Hematopoietic multipotent progenitor cell treated with erythropoietin and hydrocortisone succinate and interleukin-3 and kit ligand, for 4 days (in vitro differentiated cells): ENCODE data around the gene MAT2B.
A peak's percentile ranks its signal among the peaks of the same experiment; 100 is the strongest.
"Not testable (repeated sequence)": the region's sequence is repeated elsewhere in the genome, so short reads cannot be mapped to it uniquely, and the experiment has no call there.

ENCODE experiments used
- DNase-seq: peaks from one replicate; pipeline ENCODE4 v3.0.0-alpha.2; 2015

Gene MAT2B

GRCh38 chr5:163504079-163504931 lies 1.1 kb upstream of the MAT2B start:
- DNase-seq = peak; percentile 84

GRCh38 chr5:163505049-163505367 lies 411 bp upstream of the MAT2B start:
- no peak for DNase-seq

DNA sequence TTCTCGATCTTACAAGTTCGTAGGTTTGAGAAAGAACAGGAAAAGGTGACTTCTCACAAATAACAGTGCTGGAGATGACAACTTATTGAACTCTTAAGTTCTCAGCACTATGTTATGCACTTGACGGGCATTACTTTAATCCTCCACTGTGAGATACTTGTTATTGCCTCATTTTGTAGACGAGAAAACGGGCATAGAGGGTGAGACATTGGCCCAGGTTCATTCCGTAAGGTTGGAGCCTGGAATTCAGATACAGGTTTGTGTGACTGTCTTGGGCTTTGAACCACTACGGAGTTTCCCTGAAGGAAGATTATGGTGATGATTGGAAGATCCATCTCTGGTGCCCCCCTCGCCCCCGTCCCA lies 657 bp downstream of the MAT2B start:
- no peak for DNase-seq

DNA sequence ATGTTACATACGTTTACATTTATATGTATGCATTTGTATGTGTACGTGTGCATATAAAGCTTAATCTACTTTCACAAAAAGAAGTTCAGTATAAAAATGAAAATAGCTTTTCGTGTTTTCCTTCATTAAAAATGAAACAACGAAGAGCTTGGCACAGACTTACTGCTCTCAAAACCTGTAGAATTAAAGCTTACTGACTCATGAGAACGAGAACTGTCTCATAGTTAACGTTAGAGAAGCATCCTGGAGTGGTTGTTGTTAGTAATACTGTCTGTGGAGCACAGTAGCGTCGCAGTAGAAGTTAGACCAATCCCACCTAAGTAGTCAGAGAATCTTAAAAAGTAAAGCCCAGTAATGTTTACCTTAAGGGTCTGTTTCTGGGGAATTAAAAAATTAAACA lies 1.3 kb downstream of the MAT2B start:
- peak; percentile 42 for DNase-seq

- DNase-seq = no peak
Measured at GRCh38 chr5:163508753-163509152, 3.3 kb downstream of the MAT2B start.

GRCh38 chr5:163509291-163509951 lies 4.0 kb downstream of the MAT2B start:
- no peak for DNase-seq

- DNase-seq = no peak
Measured at GRCh38 chr5:163512526-163512925, 7.1 kb downstream of the MAT2B start.

DNA sequence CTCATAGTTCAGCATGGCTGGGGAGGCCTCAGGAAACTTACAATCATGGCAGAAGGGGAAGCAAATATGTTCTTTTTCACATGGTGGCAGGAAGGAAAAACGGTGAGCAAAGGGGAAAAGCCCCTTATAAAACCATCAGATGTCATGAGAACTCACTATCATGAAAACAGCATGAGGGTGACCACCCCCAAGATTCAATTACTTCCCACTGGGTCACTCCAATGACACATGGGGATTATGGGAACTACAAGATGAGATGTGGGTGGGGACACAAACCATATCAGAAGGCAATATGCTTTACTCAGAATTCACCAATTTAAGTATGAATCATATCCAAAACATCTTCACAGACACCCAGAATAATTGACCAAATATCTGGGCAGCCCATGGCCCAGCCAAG lies 19.7 kb downstream of the MAT2B start:
- DNase-seq = no peak

DNA sequence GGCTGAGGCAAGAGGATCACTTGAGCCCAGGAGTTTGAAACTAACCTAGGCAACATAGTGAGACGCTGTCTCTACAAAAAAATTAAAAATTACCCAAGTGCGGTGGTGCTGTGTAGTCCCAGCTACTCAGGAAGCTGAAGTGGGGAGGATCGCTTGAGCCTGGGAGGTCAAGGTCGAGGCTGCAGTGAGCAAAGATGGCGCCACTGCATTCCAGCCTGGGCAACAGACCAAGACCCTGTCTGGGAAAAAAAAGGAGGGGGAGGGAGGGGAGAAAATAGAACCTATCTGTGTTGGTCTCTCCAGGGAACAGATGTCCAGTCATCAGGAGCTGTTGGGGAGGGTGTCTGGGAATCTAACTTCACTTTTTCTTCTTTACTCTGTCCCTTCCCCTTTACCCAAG lies 24.3 kb downstream of the MAT2B start:
- no peak for DNase-seq

DNA sequence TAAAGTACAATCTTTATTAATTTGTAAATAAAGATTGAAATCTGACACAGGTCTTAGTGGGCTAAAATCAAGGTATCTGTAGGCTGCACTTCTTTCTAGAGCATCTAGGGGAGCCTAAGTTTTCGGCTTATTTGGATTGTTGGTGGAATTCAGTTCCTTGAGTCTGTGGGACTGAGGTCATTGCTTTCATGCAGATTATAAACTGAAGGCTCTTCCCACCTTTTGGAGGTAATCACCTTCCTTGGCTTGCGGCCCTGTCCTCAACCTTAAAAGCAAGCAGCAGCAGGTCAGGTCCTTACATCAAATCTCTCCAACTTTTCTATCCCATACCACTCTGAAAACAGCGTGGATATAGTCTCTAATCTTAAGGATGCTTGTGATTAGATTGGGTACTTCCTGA lies 25.9 kb downstream of the MAT2B start:
- DNase-seq = no peak

DNA sequence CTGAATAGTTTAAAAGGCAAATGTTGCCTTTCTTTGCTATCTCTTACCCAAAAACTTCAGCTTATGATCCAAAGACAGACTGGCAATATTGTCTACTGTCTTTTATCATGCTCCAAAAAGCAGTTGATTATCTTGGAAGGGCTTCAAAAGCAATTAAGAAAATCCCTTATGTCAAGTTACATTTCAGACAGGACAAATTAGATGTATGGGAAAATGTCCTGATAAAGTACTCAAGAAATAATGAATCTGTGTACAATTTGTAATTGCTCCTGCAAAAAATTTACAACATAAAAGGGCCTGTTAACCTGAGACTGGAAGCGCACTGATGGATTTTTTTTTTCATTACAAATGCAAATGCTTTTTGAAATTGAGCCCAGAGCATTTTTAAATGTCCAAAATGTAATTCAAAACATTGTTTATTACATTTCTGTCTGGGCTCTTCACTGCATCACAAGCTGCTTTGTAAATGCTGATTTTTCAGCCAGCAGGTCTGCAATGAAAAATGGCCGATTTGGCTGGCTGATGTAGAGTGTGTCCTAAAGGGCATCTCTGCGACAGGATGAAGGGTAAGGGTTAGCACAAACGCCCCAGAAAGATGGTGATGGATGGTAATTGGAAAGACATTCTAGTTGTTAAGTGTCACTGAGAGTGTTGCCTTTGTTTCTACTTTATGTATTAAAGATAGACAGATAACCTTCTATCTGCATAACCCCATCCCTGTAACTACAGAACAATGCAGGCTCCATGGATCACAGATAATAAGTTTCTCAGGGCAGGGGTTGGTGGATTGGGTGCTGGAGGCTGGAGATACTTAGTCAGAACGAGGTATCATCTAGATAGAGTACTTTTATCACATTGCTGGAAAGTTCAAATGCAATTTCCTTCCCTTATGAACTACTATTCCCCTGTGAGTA lies 27.0 kb downstream of the MAT2B start:
- no peak for DNase-seq

- no peak for DNase-seq
Measured at GRCh38 chr5:163533223-163533622, 27.8 kb downstream of the MAT2B start.

DNA sequence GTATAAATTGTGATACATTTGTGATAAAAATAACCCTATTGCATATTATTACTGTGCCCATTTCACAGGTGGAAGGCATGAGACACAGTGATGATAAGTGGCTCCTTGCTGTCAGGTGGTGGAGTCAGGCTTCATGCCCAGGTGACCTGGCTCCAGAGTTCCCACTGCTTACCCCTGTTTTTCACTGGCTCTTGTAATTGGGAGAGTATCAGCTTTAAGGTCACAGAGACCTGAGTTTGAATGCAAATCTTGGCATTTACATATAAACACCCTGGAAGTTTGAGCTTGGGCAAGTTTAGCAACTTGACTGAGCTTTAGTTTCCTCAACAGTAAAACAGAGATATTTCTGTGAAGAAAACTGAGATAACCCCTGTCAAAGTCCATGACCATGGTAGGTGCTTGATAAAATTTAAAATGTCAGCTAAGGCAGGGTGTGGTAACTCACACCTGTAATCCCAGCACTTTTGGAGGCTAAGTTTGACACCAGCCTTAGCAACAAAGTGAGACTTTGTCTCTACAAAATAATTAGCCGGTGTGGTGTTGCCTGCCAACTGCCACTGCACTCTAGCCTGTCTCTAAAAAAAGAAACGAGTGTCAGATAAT lies 29.2 kb downstream of the MAT2B start:
- DNase-seq = no peak

DNA sequence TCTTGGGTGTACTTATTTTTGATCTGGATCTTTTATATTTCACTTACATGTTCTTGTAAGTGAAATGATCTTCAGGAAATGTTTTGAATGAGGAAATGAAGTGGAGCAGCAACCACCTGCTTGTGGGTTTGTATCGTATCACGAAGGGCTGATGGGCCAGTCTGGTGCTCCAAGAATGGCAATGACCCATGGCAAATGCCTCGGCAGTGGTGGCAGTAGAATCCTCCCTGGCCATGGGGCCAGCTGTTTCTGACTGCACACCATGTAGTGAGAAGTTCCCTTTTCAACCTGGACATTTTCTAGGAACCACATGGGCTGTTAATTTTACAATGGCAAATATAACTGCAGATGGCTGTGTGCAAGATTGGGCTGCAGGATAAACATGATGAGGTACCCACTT lies 29.9 kb downstream of the MAT2B start:
- peak; percentile 13 for DNase-seq

GRCh38 chr5:163536442-163536841 lies 31.0 kb downstream of the MAT2B start:
- DNase-seq = not testable (repeated sequence)

DNA sequence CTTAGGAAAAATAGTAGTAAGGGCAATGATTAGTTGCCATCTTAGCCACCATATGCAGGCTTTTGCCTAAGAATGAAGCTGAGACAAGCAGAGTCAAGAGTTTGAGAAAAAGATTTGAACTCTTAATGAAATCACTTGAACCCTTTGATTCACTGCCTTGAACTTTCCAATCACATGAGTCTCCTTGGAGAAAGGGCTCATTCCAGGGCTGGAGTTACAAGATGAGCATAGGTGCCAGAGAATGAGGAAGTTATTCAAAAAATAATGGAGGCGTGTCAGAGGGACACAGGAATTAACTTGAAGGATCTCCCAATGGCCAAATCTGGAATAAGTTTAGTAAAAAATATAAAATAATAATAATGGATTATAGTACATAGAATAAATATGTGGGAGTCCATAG lies 35.3 kb downstream of the MAT2B start:
- DNase-seq = no peak

DNA sequence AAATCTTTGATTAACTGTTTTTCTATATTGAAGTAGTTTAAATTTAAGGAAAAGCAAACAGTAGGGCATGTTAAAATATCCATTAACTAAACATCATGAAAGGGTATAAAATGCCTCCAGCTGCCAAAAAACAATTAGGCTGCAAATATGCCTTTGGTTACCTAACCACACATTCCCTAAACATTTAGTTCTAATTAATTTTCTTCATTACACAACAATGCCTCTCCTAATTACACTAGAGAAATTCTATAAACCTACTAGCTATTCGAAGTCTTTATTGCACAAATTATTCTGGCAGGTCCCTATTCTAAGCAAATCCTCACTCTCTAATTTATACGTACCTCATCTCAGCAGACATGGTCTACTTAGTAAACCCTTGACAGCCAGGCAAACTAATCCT lies 37.4 kb downstream of the MAT2B start:
- no peak for DNase-seq

- no peak for DNase-seq
Measured at GRCh38 chr5:163544041-163544440, 38.6 kb downstream of the MAT2B start.

- DNase-seq = no peak
Measured at GRCh38 chr5:163544836-163545235, 39.4 kb downstream of the MAT2B start.

DNA sequence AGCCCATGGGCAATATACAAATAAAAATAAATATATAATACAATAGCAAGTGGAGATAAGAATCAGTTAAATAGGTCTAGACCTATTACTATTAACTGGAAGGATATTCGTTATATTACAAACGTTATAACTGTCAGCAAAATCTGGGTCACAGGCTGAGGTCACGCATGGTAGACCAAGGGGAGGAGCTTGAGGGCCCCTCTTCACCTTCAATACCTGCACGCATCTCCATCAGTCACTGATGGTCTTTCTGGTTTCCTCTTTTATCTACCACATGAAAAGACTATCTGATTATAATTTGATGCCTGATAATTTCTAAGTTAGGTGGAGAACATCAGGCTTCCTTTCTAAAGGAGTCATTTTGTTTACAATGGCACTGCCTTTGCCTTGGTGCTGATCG lies 43.2 kb downstream of the MAT2B start:
- no peak for DNase-seq

DNA sequence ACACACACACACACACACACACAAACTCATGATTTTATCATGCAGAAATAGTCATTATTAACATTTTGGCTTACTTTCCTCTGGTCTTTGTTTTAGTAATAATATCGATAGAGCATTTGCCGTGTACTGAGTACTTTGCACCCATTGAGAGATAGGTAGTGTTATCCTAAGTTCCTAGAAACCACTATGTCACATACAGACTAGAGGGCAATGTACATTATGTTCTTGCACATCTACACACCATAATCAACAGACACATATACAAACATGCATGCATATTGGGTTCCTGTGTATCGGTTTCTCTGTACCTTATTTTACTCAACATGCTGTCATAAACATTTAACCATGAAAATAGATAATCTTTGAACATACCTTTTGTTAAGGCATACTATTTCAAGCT lies 45.7 kb downstream of the MAT2B start:
- no peak for DNase-seq

DNA sequence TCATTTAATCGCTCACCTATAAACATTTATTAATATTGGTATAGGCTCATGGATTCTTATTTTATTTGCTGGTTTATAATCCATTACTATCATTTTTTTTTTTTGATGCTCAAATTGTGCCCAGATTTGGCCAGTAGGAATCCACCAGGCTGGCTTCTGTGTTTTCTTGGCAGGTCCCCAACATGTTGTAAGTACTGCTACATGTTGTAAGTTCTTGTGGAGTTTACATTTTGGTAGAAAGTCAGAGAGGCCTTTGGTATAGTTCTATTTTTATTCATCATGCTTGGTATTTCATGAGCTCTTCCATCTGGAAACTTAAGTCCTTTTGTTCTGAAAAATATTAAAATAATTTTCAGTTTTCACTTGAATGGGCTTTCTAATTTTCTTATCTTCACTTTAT lies 47.1 kb downstream of the MAT2B start:
- DNase-seq = no peak

GRCh38 chr5:163561339-163561738 lies 55.9 kb downstream of the MAT2B start:
- no peak for DNase-seq
